Stimulated activated naive CD8-positive, alpha-beta T cell treated with anti-CD3 and anti-CD28 coated beads, Interleukin-15, Interleukin-2, amounts not matched to agents 100 ng/mL and 50 ng/mL, for 24 hours (primary cell): Measurements from ENCODE around the gene FSTL1.

ENCODE experiments used
- H3K27ac Mint-ChIP-seq: one replicate; pipeline ENCODE4 v1.8.0; 2021; ENCODE audit warnings: mild to moderate bottlenecking, mixed read lengths
- H3K27me3 Mint-ChIP-seq: one replicate; pipeline ENCODE4 v1.8.0; 2021; ENCODE audit warnings: mixed read lengths
- H3K36me3 Mint-ChIP-seq: one replicate; pipeline ENCODE4 v1.8.0; 2021; ENCODE audit warnings: low read depth, mixed read lengths
- H3K4me1 Mint-ChIP-seq: one replicate; pipeline ENCODE4 v1.8.0; 2021; ENCODE audit warnings: low read depth, mixed read lengths
- H3K4me3 Mint-ChIP-seq: one replicate; pipeline ENCODE4 v1.8.0; 2021; ENCODE audit warnings: mild to moderate bottlenecking, mixed read lengths
- H3K9me3 Mint-ChIP-seq: one replicate; pipeline ENCODE4 v1.8.0; 2021; ENCODE audit warnings: mixed read lengths

The FSTL1 gene

DNA sequence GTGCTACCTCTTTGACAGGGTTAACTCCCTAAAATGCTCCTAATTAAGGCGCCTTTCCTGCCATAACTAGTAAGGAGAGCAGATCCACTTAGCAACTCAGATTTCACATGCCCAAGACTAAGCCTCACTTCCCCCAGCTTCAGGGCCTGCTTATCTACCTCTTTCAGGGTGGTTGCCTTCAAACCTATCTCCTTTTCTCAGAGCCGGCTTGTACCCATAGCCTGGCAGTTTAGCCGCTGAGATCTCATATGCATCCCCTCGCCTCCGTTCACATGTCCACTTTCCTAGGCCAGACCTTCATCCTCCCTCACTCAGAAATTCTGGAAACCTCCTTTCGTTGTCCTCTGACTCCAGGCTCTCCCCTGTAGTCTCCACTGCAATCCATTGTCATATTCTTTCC, 1.0 kb upstream of the FSTL1 start:
- H3K27me3 Mint-ChIP-seq = peaks cover 51% of the 10 kb centered on the region
- peaks cover 6% of the 10 kb centered on the region for H3K4me1 Mint-ChIP-seq
- peak overlapping the region; percentile 75 for H3K4me3 Mint-ChIP-seq
- no peaks in the 10 kb centered on the region for H3K36me3 Mint-ChIP-seq
- H3K9me3 Mint-ChIP-seq = peaks cover 4% of the 10 kb centered on the region
- no peak overlapping the region for H3K27ac Mint-ChIP-seq

- Mint-ChIP-seq H3K27ac (no peak overlapping the region), H3K27me3 (peaks cover 51% of the 10 kb centered on the region), H3K4me3 (peak overlapping the region; percentile 75), H3K4me1 (peaks cover 6% of the 10 kb centered on the region), H3K9me3 (peaks cover 4% of the 10 kb centered on the region), H3K36me3 (no peaks in the 10 kb centered on the region)
These were observed 525 bp upstream of the FSTL1 start for GRCh38 chr3:120451272-120451761.

- H3K4me3 Mint-ChIP-seq = peak overlapping the region; percentile 77
- H3K27ac Mint-ChIP-seq = no peak overlapping the region
- peaks cover 51% of the 10 kb centered on the region for H3K27me3 Mint-ChIP-seq
- H3K9me3 Mint-ChIP-seq = peaks cover 4% of the 10 kb centered on the region
- peaks cover 6% of the 10 kb centered on the region for H3K4me1 Mint-ChIP-seq
- no peaks in the 10 kb centered on the region for H3K36me3 Mint-ChIP-seq
These were observed 842 bp downstream of the FSTL1 start for GRCh38 chr3:120449701-120450599.

DNA sequence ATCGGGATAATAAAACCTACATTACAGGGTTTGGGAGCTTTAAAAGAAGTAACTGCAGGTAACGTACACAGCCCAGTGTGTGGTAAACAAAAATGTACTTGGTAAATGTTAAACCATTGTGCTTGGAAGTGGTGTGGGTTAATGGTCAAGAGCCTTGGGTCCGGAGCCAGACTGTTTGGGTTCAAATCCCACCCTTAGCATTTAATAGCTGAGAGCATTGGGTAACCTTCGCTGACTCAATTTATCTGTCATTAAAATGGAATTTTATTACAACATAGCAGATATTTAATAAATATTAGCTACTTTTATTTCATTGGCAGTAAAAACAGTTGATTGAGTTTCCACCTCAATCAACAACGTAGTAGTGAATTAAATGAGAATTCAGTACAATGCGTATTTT, 1.5 kb downstream of the FSTL1 start:
- H3K36me3 Mint-ChIP-seq = no peaks in the 10 kb centered on the region
- peaks cover 47% of the 10 kb centered on the region for H3K27me3 Mint-ChIP-seq
- H3K9me3 Mint-ChIP-seq = peaks cover 4% of the 10 kb centered on the region
- peaks cover 6% of the 10 kb centered on the region for H3K4me1 Mint-ChIP-seq
- H3K27ac Mint-ChIP-seq = no peak overlapping the region
- H3K4me3 Mint-ChIP-seq = no peak overlapping the region

- Mint-ChIP-seq H3K27ac (no peak overlapping the region), H3K36me3 (no peaks in the 10 kb centered on the region), H3K4me3 (no peak overlapping the region), H3K27me3 (peaks cover 44% of the 10 kb centered on the region), H3K4me1 (peaks cover 6% of the 10 kb centered on the region), H3K9me3 (peaks cover 1% of the 10 kb centered on the region)
These were observed 2.0 kb downstream of the FSTL1 start for GRCh38 chr3:120448756-120449155.

DNA sequence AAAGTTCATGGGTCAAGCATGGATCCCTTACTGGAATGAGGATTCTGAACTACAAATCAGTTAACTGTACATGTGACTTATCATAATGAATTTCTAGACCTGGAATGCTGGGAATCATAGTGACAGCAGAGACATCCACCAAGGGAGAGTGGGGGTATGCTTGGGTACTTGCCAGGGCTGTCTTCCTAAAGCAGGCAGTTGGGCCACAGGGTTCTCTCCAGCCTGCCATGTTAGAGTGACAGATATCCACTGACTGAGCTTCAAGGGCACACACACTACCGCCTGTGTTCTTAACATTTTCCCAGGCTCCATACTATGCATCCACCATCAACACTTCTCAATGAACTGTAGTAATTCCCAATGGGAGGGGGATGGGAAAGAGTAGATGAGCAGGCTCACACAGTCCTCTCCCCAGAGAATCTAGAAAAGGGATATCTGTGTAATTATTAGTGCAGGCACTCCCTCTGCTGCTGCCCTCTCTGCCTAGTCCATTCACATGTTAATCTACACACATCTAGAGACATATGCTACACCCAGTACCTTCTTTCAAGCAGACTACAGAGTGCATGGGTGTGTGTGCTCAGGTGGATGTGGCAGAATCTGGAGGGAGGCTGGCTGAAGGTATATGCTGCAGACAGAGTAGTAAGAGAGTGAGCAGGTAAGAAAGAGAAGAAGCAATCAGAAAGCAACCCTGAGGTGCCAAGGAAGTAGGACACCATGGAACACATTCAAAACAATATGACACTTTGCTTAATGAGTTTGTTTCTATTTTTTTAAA, 3.7 kb downstream of the FSTL1 start:
- no peak overlapping the region for H3K4me3 Mint-ChIP-seq
- peaks cover 6% of the 10 kb centered on the region for H3K4me1 Mint-ChIP-seq
- no peaks in the 10 kb centered on the region for H3K9me3 Mint-ChIP-seq
- H3K27ac Mint-ChIP-seq = no peak overlapping the region
- peaks cover 34% of the 10 kb centered on the region for H3K27me3 Mint-ChIP-seq
- H3K36me3 Mint-ChIP-seq = no peaks in the 10 kb centered on the region

DNA sequence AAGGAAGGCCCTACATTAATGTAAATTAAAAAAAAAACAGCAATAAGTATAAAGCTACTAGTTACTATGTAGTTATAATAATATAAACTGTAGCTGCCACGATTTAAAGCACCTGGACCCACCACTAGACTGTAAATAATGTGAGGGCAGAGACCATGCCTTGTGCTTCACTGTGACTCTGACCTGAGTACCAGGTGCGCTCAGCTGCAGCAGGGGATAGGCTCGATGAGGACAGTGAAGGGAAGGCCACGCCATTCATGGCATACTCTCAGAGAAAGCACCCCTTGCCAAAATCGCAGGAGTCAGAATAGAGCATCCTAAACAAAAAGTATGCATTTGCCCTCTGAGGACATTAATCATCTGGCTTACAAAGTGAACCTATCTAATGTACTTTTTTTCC, 5.1 kb downstream of the FSTL1 start:
- peaks cover 6% of the 10 kb centered on the region for H3K4me1 Mint-ChIP-seq
- peaks cover 28% of the 10 kb centered on the region for H3K27me3 Mint-ChIP-seq
- H3K9me3 Mint-ChIP-seq = no peaks in the 10 kb centered on the region
- H3K27ac Mint-ChIP-seq = no peak overlapping the region
- no peaks in the 10 kb centered on the region for H3K36me3 Mint-ChIP-seq
- H3K4me3 Mint-ChIP-seq = no peak overlapping the region

DNA sequence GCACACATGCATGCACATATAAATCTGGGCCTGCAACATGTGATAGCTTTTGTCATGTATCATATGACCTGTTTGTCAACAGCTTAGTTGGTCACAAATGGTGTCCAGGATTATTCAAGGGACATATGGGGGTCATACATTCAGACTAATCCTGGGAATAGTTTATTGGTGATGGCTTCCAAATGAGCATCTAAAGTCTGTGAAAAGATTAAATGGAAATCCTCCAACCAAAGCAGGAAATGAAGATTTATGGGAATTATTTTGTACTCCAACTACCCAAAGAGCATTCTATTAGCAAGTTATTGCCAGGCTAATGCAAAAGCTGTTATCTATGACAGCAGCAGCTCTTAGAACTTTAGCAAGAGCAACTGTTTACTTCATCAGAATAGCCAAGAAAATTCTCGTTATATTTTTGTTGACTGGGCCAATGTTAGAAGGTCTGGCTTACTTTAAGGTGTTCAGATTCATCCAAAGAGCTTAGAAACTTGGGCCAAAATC, 7.1 kb downstream of the FSTL1 start:
- no peaks in the 10 kb centered on the region for H3K4me1 Mint-ChIP-seq
- no peak overlapping the region for H3K4me3 Mint-ChIP-seq
- no peaks in the 10 kb centered on the region for H3K36me3 Mint-ChIP-seq
- H3K27me3 Mint-ChIP-seq = peaks cover 11% of the 10 kb centered on the region
- H3K27ac Mint-ChIP-seq = no peak overlapping the region
- H3K9me3 Mint-ChIP-seq = no peaks in the 10 kb centered on the region

DNA sequence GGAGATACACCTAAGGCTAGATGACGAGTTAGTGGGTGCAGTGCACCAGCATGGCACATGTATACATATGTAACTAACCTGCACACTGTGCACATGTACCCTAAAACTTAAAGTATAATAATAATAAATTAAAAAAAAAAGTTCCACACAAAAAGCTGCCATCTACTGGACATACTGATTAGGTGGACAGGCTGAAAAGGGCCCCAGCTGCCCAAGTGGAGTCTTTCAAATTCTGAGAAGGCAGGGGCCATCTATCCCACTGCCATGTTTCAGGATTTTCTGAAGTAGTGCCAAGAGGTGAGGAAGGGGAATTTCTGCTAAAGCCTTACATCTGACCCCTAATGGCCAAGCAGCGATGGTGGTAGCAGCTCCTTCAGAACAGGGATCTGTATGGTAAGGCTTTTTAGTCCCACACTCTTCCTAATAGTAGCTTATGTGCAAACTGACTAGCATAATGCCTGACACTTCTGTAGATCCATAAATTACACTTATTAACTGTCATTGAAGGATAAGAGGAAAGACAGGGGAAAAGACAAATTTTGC, 7.7 kb downstream of the FSTL1 start:
- Mint-ChIP-seq H3K36me3 (no peaks in the 10 kb centered on the region), H3K27ac (no peak overlapping the region), H3K9me3 (no peaks in the 10 kb centered on the region), H3K4me3 (no peak overlapping the region), H3K27me3 (peaks cover 6% of the 10 kb centered on the region), H3K4me1 (no peaks in the 10 kb centered on the region)

- Mint-ChIP-seq H3K4me1 (no peaks in the 10 kb centered on the region), H3K4me3 (no peak overlapping the region), H3K27ac (no peak overlapping the region), H3K27me3 (no peaks in the 10 kb centered on the region), H3K36me3 (no peaks in the 10 kb centered on the region), H3K9me3 (no peaks in the 10 kb centered on the region)
These were observed 9.0 kb downstream of the FSTL1 start for GRCh38 chr3:120441776-120442175.

GRCh38 chr3:120440762-120441161, 10.0 kb downstream of the FSTL1 start:
- Mint-ChIP-seq H3K36me3 (no peaks in the 10 kb centered on the region), H3K4me3 (no peak overlapping the region), H3K27me3 (no peaks in the 10 kb centered on the region), H3K27ac (no peak overlapping the region), H3K9me3 (no peaks in the 10 kb centered on the region), H3K4me1 (no peaks in the 10 kb centered on the region)

DNA sequence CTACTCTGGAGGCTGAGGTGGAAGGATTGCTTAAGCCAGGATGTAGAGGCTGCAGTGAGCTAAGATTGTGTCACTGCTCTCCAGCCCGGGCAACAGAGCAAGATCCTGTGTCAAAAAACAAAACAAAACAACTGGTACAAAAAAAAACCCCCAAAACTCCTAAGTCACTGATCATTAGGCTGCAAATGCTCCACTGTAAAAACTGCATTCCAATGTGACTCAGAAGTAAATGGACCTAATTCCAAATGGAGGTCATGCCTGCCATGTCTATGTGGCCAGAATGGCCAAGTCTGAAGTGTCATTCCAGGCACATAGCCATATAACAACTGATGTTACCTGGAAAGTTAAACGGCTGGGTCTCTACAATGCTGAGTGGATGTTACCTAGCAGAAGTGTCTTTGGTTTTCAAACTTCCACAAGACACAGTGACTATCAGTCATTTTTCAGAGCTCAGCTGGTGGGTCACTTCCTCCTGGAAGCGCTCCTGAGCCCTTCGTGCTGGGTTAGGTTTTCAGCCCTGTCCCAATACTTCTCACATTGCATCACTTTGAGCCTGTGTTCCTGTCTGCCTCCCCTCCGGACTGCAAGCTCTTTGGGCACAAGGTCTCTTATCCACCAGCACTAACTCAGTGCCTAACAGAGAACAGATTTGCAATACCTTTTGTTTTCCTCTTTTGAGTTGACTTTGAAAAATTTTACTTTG, 10.6 kb downstream of the FSTL1 start:
- Mint-ChIP-seq H3K27ac (no peak overlapping the region), H3K9me3 (no peaks in the 10 kb centered on the region), H3K27me3 (peaks cover 6% of the 10 kb centered on the region), H3K36me3 (no peaks in the 10 kb centered on the region), H3K4me1 (no peaks in the 10 kb centered on the region), H3K4me3 (no peak overlapping the region)

- H3K36me3 Mint-ChIP-seq = no peaks in the 10 kb centered on the region
- peaks cover 7% of the 10 kb centered on the region for H3K27me3 Mint-ChIP-seq
- H3K4me3 Mint-ChIP-seq = no peak overlapping the region
- H3K9me3 Mint-ChIP-seq = no peaks in the 10 kb centered on the region
- H3K27ac Mint-ChIP-seq = no peak overlapping the region
- no peaks in the 10 kb centered on the region for H3K4me1 Mint-ChIP-seq
These were observed 12.0 kb downstream of the FSTL1 start for GRCh38 chr3:120438665-120439370.

GRCh38 chr3:120438216-120438615, 12.6 kb downstream of the FSTL1 start:
- H3K4me1 Mint-ChIP-seq = no peaks in the 10 kb centered on the region
- H3K27ac Mint-ChIP-seq = no peak overlapping the region
- no peaks in the 10 kb centered on the region for H3K9me3 Mint-ChIP-seq
- H3K36me3 Mint-ChIP-seq = no peaks in the 10 kb centered on the region
- H3K27me3 Mint-ChIP-seq = peaks cover 7% of the 10 kb centered on the region
- H3K4me3 Mint-ChIP-seq = no peak overlapping the region
